ENCODE data around the gene PHLDB1.

Gene PHLDB1

DNA sequence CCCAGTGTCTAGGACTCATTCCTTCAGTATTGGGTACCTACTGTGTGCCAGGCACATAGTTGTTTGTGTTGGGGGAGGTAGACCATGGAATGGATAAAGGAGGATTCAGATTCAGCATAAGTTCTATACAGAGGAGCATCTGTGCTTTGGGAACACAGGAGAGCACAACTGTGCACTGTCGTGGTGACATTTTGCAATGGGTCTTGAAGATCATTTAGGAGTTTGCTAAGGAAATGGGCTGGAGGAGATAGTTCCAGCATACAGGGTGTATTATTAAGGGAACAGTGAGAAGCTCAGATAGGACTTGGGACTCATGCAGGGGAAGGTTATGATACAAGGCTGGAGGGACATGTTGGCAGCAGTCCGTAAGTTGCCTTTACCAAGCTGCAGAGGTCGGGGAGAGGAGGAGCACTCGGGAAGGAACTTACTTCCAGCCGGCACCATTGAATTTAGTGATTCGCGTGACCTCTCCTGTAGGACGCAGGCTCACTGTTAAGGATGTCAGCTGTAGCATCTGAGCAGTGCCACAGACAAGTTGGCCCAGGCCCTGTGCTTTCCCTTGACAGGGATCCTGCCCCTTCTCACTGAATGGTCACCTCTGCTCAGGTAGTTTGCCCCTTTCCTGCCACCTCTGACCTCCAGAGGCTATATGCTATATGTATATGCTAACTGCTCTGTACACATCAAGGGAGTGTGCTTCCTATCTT is 46.4 kb downstream of the PHLDB1 start:
- TF ChIP-seq, protein P1, sequence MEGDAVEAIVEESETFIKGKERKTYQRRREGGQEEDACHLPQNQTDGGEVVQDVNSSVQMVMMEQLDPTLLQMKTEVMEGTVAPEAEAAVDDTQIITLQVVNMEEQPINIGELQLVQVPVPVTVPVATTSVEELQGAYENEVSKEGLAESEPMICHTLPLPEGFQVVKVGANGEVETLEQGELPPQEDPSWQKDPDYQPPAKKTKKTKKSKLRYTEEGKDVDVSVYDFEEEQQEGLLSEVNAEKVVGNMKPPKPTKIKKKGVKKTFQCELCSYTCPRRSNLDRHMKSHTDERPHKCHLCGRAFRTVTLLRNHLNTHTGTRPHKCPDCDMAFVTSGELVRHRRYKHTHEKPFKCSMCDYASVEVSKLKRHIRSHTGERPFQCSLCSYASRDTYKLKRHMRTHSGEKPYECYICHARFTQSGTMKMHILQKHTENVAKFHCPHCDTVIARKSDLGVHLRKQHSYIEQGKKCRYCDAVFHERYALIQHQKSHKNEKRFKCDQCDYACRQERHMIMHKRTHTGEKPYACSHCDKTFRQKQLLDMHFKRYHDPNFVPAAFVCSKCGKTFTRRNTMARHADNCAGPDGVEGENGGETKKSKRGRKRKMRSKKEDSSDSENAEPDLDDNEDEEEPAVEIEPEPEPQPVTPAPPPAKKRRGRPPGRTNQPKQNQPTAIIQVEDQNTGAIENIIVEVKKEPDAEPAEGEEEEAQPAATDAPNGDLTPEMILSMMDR (IDR thresholded peaks at IDR 0.05) = no peak
- TF ChIP-seq ZFX (IDR thresholded peaks at IDR 0.05; ENCODE audit: borderline replicate concordance) = no peak
- no peak overlapping the region for H3K27ac ChIP-seq

DNA sequence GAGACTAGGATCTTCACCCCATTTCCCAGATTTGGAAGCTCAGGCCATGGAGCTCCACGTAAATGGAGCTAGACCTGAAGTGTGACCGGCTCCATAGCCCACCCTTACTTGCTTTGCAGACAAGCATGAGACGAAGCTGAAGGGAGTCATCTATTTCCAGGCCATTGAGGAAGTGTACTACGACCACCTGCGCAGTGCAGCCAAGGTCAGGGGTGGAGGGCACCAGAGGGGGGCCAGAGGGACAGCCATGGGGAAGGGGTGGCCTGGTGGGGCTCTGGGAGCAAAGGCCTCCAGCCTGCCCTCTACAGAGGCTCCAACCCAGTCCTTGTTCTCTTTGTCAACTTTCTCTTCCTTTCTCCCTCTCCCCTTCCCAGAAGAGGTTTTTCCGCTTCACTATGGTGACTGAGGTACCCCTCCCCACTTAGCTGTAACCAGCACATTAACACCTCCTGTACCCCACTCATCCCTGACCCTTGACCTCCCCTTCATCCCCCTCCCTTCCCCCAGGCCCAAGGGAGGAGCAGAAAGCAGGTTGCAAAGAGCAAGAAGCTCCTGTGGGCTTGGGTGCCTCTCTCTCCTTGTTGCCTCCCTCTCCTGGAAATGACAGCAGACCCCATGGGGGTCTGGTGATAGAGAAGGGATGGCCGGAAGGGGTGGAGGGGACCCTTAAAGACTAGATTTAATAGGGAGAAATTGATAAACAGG is 48.2 kb downstream of the PHLDB1 start:
- no peak for TF ChIP-seq ZFX (IDR thresholded peaks at IDR 0.05; ENCODE audit: borderline replicate concordance)
- TF ChIP-seq, protein P1 (IDR thresholded peaks at IDR 0.05) = no peak
- H3K27ac ChIP-seq = no peak overlapping the region

DNA sequence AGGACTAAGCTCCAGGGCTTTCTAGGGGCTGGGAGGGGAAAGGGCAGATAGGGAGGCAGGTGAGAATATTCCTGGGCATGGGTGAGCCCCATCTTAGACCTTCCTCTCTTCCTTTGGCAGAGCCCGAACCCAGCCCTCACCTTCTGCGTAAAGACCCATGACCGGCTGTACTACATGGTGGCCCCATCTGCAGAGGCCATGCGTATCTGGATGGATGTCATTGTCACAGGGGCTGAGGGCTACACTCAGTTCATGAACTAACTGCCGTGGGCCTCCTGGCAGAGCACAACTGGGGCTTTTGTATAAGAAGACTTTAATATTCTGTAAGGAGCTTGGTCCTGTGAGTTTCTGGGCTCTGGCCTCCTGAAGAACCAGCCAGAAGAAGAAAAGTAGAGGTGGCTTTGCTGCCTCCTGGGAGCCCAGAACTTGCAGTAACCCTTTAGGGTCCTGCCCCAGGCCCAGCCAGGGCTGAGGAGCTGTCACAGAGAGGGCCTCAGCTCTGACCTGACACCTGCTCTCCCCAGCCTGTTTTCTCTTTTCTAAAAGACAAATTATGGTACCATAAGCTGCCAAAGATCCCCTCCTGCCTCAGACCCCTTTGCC is 49.2 kb downstream of the PHLDB1 start:
- TF ChIP-seq, protein P1 (IDR thresholded peaks at IDR 0.05) = no peak
- no peak for TF ChIP-seq ZFX (IDR thresholded peaks at IDR 0.05; ENCODE audit: borderline replicate concordance)
- H3K27ac ChIP-seq = no peak overlapping the region

DNA sequence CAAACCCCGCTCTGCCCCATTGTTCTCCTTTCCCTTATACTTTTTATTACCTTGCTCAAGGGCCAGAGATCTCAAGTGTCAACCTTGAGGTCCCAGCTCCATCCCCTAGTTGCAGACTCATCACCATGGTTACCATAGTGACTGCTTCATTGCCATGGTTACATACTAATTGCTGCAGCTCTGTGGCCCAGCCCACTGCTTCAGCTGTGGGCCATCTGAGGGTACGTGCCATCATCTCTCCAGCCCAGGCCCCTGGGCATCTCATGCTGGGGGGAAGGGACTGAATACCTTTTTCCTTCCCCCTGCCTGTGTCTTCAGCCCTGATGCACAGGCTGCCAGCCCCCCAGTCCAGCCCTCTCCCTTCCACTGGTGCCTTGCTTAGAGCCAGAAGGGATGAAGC is 49.8 kb downstream of the PHLDB1 start:
- TF ChIP-seq ZFX (IDR thresholded peaks at IDR 0.05; ENCODE audit: borderline replicate concordance) = no peak
- TF ChIP-seq, protein P1 (IDR thresholded peaks at IDR 0.05) = no peak
- H3K27ac ChIP-seq = no peak overlapping the region

DNA sequence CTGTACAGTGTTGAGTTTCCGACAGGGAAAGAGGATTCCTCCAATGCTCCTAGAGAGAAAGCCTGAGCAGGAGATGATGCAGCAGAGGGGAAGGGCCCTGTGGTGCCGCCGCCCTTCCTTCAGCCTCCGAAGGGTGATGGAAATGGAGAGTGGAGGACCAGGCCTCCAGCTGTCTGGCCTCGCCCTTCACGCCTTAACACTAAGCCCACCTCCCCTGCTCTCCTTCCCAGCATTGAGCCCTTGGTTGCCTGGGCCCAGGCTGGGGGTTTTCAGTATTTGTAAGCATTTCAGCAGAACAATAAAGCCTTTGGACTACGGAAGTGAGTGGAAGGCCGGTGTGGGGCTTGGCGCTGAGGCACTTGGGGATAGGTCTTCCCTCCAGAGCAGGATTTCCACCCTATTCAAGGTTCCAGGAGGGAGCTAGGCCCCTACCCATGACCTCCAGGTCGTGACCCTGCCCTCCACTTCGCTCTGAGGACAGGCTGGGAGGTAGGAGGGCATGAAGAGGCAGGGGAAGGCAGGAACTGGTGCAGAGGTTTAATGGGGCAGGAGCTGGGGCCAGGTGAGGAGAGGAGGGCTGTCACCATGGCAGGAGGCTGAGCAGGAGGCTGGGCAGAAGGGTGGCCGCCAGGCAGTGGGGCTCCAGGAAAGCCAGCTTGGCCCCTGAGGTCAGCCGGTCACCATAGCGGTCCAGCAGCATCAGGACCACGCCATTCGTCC is 50.5 kb downstream of the PHLDB1 start:
- no peak overlapping the region for H3K27ac ChIP-seq
- no peak for TF ChIP-seq ZFX (IDR thresholded peaks at IDR 0.05; ENCODE audit: borderline replicate concordance)
- TF ChIP-seq, protein P1 (IDR thresholded peaks at IDR 0.05) = no peak

DNA sequence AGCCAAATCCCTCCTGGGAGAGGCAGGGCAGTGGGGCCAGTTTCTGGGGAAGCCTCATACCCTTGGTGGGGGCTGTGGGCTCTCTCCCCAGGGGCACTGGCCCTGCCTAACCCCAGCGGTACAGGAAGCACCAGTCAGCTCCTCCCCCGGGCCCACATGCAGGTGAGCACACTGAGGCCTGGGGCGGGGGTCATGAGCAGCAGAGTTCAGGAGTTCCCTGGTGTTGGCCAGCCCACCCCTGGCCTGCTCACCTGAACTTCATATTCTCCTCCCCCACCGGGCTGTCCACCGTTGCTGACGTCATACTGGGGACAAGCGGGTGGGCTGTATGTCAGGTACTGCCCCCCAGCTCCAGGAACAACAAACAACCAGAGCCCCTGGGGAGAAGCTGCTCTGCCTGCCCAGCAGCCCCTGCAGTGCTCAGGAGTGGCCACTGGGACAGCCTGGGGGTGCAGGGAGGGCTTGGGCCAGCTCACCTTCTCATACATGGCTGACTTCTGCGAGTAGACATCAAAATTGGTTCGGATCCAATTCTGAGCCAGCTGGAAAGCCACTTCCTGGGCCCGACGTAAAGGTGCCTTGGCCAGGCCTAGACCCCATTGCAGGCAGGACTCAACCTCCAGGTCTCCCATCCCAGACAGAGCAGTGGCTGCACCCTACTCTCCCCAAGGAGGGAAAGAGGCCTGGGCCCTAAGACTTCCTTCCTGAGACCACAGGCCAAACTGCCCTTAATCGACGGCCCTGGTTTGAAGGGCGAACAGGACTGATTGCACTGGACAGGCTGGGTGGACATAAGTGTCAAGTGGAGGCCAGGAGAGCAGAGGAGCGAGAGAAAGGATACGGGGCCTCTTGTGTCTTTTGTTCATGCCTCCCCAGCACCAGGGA is 51.3 kb downstream of the PHLDB1 start:
- no peak overlapping the region for H3K27ac ChIP-seq
- TF ChIP-seq, protein P1 (IDR thresholded peaks at IDR 0.05) = no peak
- TF ChIP-seq ZFX (IDR thresholded peaks at IDR 0.05; ENCODE audit: borderline replicate concordance) = no peak

Data from 22Rv1 (cell line).